ENCODE data around the gene PSMB8. TPM values are rescaled to one million over a fixed set of nuclear protein-coding genes. Genes with fewer than 3 reads are reported as not detected.
"Not testable (repeated sequence)": the region's sequence is repeated elsewhere in the genome, so short reads cannot be mapped to it uniquely, and the experiment has no call there.

PSMB8 gene
- total RNA-seq, 6 donors from 2014 or later, result 48.2 to 110 (median 71.7) TPM

DNA sequence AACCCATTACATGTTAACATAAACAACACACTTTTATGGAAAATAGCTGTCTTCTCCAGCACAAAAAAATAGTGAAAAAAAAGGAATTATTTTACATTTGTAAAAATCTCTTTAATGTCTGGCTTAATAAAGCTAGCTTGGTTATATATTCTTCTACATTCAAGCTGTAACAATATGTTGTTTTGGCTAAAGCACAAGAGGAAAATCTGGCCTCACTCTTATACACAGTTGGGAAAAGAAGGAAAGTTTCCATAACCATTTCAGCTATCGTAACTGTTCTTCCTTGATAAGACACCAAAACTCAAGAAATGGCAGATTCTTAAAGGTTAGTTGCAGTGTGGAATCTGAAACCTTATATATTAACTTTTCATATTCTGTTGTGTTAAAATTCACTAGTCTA lies 34.7 kb downstream of the PSMB8 start:
- Histone ChIP-seq H3K36me3 (no peaks in the 10 kb centered on the region), H3K9me3 (no peaks in the 10 kb centered on the region), H3K4me1 (no peaks in the 10 kb centered on the region), H3K27me3 (no peaks in the 10 kb centered on the region), H3K4me3 (no peak overlapping the region), H3K27ac (no peak overlapping the region)
- no peak for ATAC-seq (ENCODE audit: low FRiP score in 2 of 2)
- no peak for DNase-seq
- TF ChIP-seq POLR2AphosphoS5 (IDR thresholded peaks at IDR 0.05), result no peak
- WGBS, 2 donors, result 2 to 43% methylated on average over 1 of the region's 1 CpG

DNA sequence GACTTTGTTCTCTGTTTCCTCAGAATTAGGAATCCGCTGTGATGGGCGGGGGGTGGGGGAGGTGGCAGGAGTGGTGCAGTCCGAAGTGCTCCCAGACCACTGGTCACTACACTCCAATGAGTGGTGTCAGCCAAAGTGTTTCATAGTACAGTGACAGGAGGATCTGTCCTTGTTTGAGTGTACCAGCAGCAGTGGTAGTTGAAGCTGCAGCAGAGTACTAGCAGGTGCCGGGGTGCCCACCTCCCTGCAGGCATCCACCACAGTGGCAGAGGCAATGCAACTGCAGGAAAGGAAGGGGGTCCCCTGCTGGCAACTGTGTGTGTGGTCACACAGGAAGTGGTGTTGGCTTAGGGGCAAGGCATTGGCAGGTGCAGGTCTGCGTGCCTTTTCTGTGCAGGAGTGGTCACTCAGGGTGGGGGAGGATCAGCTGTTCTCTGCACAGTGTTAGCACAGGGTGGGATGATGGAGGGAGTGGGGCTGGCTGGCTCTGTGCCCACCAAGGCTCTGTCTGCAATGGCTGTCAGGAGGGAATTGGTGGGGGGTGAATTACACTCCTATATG lies 36.7 kb downstream of the PSMB8 start:
- Histone ChIP-seq H3K9me3 (no peaks in the 10 kb centered on the region), H3K4me3 (no peak overlapping the region), H3K4me1 (no peaks in the 10 kb centered on the region), H3K27ac (no peak overlapping the region), H3K36me3 (no peaks in the 10 kb centered on the region), H3K27me3 (no peaks in the 10 kb centered on the region)
- 85 to 86% methylated on average over 5 of the region's 5 CpGs for WGBS, 2 donors
- TF ChIP-seq, protein P1, sequence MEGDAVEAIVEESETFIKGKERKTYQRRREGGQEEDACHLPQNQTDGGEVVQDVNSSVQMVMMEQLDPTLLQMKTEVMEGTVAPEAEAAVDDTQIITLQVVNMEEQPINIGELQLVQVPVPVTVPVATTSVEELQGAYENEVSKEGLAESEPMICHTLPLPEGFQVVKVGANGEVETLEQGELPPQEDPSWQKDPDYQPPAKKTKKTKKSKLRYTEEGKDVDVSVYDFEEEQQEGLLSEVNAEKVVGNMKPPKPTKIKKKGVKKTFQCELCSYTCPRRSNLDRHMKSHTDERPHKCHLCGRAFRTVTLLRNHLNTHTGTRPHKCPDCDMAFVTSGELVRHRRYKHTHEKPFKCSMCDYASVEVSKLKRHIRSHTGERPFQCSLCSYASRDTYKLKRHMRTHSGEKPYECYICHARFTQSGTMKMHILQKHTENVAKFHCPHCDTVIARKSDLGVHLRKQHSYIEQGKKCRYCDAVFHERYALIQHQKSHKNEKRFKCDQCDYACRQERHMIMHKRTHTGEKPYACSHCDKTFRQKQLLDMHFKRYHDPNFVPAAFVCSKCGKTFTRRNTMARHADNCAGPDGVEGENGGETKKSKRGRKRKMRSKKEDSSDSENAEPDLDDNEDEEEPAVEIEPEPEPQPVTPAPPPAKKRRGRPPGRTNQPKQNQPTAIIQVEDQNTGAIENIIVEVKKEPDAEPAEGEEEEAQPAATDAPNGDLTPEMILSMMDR (IDR thresholded peaks at IDR 0.05), result no peak
- no peak for TF ChIP-seq POLR2AphosphoS5 (IDR thresholded peaks at IDR 0.05)
- no peak for TF ChIP-seq POLR2A (IDR thresholded peaks at IDR 0.05)
- TF ChIP-seq EP300 (IDR thresholded peaks at IDR 0.05), result no peak
- DNase-seq (no peak), ATAC-seq (ENCODE audit: low FRiP score in 2 of 2) (peak in 1 of 2 donors; percentile 15)

DNA sequence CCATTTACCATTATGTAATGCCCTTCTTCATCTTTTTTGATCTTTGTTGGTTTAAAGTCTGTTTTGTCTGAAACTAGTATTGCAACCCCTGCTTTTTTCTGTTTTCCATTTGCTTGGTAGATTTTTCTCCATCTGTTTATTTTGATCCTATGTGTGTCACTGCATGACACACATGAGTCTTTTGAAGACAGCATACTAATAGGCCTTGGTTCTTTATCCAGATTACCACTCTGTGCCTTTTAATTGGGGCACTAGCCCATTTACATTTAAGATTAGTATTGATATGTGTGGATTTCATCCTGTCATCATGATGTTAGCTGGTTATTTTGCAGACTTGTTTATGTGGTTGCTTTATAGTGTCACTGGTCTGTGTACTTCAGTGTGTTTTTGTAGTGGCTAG lies 38.4 kb downstream of the PSMB8 start:
- not testable (repeated sequence) for H3K36me3 ChIP-seq; H3K4me3 ChIP-seq; H3K4me1 ChIP-seq; DNase-seq; H3K27me3 ChIP-seq; ATAC-seq (ENCODE audit: low FRiP score in 2 of 2); H3K9me3 ChIP-seq; H3K27ac ChIP-seq

DNA sequence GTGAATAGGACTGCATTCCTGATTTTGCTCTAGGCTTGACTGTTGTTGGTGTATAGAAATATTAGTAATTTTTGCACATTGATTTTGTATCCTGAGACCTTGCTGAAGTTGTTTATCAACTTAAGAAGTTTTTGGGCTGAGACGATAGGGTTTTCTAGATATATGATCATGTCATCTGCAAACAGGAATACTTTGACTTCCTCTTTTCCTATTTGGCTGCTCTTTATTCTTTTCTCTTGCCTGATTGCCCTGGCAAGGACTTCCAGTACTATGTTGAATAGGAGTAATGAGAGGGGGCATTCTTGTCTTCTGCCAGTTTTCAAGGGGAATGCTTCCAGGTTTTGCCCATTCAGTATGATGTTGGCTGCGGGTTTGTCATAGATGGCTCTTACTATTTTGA lies 40.4 kb downstream of the PSMB8 start:
- 40 to 45% methylated on average over 2 of the region's 2 CpGs for WGBS, 2 donors
- no peaks in the 10 kb centered on the region for H3K27me3 ChIP-seq
- ATAC-seq (ENCODE audit: low FRiP score in 2 of 2), result no peak

DNA sequence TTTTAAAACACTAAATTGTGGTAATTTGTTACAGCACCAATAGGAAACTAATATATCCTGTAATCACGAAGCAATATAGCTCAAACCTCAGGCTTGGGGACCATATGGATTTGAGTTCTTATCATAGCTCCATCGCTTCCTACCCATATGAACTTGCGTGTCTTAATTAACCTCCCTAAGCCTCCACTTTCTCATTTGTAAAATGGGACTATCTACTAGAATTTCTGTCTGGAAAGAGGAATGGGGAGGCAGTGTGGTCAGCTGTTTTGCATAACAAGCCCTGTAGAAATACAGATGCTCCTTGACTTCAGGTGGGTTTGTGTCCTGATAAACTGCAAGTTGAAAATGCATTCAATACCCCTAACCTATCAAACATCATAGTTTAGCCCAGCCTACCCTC lies 44.1 kb downstream of the PSMB8 start:
- TF ChIP-seq, protein P1 (IDR thresholded peaks at IDR 0.05), result no peak
- TF ChIP-seq POLR2AphosphoS5 (IDR thresholded peaks at IDR 0.05), result no peak
- no peak for TF ChIP-seq POLR2A (IDR thresholded peaks at IDR 0.05)
- no peak for TF ChIP-seq EP300 (IDR thresholded peaks at IDR 0.05)
- no peak for ATAC-seq (ENCODE audit: low FRiP score in 2 of 2)
- no peak overlapping the region for H3K27ac ChIP-seq
- no peaks in the 10 kb centered on the region for H3K27me3 ChIP-seq
- WGBS, 2 donors, result 81 to 96% methylated on average over 3 of the region's 3 CpGs
- no peaks in the 10 kb centered on the region for H3K36me3 ChIP-seq
- H3K9me3 ChIP-seq, result peaks cover 0 to 4% (median 2%) of the 10 kb centered on the region in 4 donors
- no peak overlapping the region for H3K4me3 ChIP-seq
- peaks cover 0 to 12% (median 6%) of the 10 kb centered on the region in 4 donors for H3K4me1 ChIP-seq
- DNase-seq, result no peak

More for the DNA sequence above, 40.4 kb downstream of the PSMB8 start:
- Histone ChIP-seq H3K4me3 (no peak overlapping the region), H3K27ac (no peak overlapping the region), H3K4me1 (no peaks in the 10 kb centered on the region), H3K36me3 (no peaks in the 10 kb centered on the region), H3K9me3 (peaks cover 0 to 4% (median 2%) of the 10 kb centered on the region in 4 donors)
- DNase-seq, result no peak
- no peak for TF ChIP-seq POLR2A (IDR thresholded peaks at IDR 0.05)
- TF ChIP-seq EP300 (IDR thresholded peaks at IDR 0.05), result no peak
- no peak for TF ChIP-seq POLR2AphosphoS5 (IDR thresholded peaks at IDR 0.05)
- TF ChIP-seq, protein P1 (IDR thresholded peaks at IDR 0.05), result no peak

DNA sequence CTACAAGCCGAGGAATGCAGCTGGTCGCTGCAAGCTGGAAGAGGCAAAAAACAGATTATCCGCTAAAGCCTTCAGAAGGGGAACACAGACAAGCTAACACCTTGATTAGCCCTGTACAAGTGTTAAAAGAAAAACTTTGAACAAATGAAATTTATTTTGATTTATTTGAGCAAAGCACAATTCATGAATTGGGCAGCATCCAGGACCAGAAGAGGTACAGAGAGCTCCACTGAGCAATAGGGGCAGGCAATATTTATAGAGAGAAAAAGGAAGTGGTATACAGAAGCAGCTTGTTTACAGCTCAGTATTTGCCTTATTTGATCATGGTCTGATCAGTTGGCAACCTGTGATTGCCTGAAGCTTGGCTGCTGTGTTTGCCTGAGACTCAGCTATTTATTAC lies 44.7 kb downstream of the PSMB8 start:
- WGBS, 2 donors, result 88 to 94% methylated on average over 3 of the region's 3 CpGs
- H3K27me3 ChIP-seq, result no peaks in the 10 kb centered on the region

More for the DNA sequence above, 44.7 kb downstream of the PSMB8 start:
- Histone ChIP-seq H3K4me1 (peaks cover 0 to 12% (median 6%) of the 10 kb centered on the region in 4 donors), H3K9me3 (peaks cover 0 to 4% (median 2%) of the 10 kb centered on the region in 4 donors), H3K36me3 (no peaks in the 10 kb centered on the region), H3K4me3 (no peak overlapping the region), H3K27ac (no peak overlapping the region)
- DNase-seq (no peak), ATAC-seq (ENCODE audit: low FRiP score in 2 of 2) (no peak)
- TF ChIP-seq POLR2A (IDR thresholded peaks at IDR 0.05) (no peak), EP300 (IDR thresholded peaks at IDR 0.05) (no peak), POLR2AphosphoS5 (IDR thresholded peaks at IDR 0.05) (no peak)
- TF ChIP-seq, protein P1 (IDR thresholded peaks at IDR 0.05), result no peak

Data from upper lobe of left lung (tissue), 6 donors.